Small intestine (tissue), 7 donors: ENCODE measurements around the gene BRINP2. TPM values are rescaled to one million over a fixed set of nuclear protein-coding genes. Genes with fewer than 3 reads are reported as not detected.

Source experiments
- DNase-seq, 2 donors: peaks; one replicate each; pipeline versions ENCODE4 v3.0.0 to v3.0.0-alpha.2; 2013
- FAIRE-seq: peaks from 2 replicates; lab custom pipeline; 2012; peaks lifted over from hg19 to GRCh38; lab: Jason Lieb, UNC
- H3K27ac ChIP-seq, 3 donors: one replicate each; pipeline ENCODE4 v1.5.1; 2013; ENCODE audit warnings: low read length in 2 of 3, mild to moderate bottlenecking in 2 of 3, control low read depth in 1 of 3, inconsistent platforms in 1 of 3, low read depth in 1 of 3, moderate library complexity in 1 of 3
- H3K27me3 ChIP-seq, 3 donors: one replicate each; pipeline ENCODE4 v1.6.1; 2013; ENCODE audit warnings: low read length in 3 of 3, inconsistent platforms in 1 of 3; ENCODE audit not compliant: control insufficient read depth in 3 of 3, insufficient read depth in 3 of 3
- H3K36me3 ChIP-seq, 3 donors: one replicate each; pipeline ENCODE4 v1.6.1; 2013; ENCODE audit warnings: low read length in 3 of 3, inconsistent platforms in 1 of 3, low read depth in 1 of 3, mild to moderate bottlenecking in 1 of 3, moderate library complexity in 1 of 3; ENCODE audit not compliant: control insufficient read depth in 3 of 3, insufficient read depth in 2 of 3
- H3K4me1 ChIP-seq, 3 donors: one replicate each; pipeline ENCODE4 v1.6.1; 2013; ENCODE audit warnings: low read length in 2 of 3, inconsistent platforms in 1 of 3, low read depth in 1 of 3, mild to moderate bottlenecking in 1 of 3, moderate library complexity in 1 of 3; ENCODE audit not compliant: control insufficient read depth in 3 of 3, insufficient read depth in 2 of 3
- H3K4me3 ChIP-seq, 3 donors: one replicate each; pipeline ENCODE4 v1.5.1; 2013; ENCODE audit warnings: low read length in 3 of 3, control low read depth in 1 of 3, inconsistent platforms in 1 of 3, low read depth in 1 of 3, mild to moderate bottlenecking in 1 of 3, moderate library complexity in 1 of 3
- H3K9me3 ChIP-seq, 2 donors: one replicate each; pipeline ENCODE4 v1.6.1; 2013; ENCODE audit warnings: low read depth in 1 of 2, low read length in 1 of 2; ENCODE audit not compliant: control insufficient read depth in 2 of 2, insufficient read depth in 1 of 2
- WGBS, 3 donors: extraction: QIAGEN DNeasy Blood & Tissue Kit; methylation state at CpG; one replicate each; pipeline ENCODE4 v1.1.7; 2013; 5-methylcytosine and 5-hydroxymethylcytosine counted together
- polyA plus RNA-seq, 4 donors: library from polyadenylated mRNA; stranded (reverse) in 3 of 4; unstranded in 1 of 4; fragments of 200-250 nt in 3 of 4; fragments of 120-200 nt in 1 of 4; gene quantifications; one replicate each; pipeline versions ENCODE4 v1.2.1 to v1.2.3, GENCODE V29; 2013
- donor health status: healthy with polysubstance abuse.
- donor health status: control.
- donor health status: control.
- donor health status: Bipolar disorder and iron deficiency.
- donor health status: healthy.

Gene BRINP2
- polyA plus RNA-seq, 4 donors = 0.04 to 0.27 (median 0.16) TPM; not detected in 1

DNA sequence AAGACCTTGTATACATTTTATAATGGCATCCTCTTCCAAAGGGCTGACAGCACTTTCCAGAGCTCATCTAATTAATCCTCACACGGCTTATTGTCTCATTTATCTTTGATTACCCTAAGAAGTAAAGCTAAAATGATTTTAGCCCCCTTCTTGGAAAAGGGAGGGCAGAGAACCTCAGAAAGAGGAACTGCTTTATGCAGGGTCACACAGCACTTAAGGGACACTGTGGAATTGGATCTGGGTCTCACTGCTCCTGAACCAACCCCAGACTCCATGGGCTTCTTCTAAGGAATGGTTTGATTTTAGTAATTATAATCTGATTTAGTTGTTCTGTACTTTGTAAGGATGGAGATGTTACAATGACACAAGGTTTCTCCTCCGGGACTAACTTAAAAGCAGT, 3.2 kb downstream of the BRINP2 start:
- H3K9me3 ChIP-seq = no peaks in the 10 kb centered on the region

DNA sequence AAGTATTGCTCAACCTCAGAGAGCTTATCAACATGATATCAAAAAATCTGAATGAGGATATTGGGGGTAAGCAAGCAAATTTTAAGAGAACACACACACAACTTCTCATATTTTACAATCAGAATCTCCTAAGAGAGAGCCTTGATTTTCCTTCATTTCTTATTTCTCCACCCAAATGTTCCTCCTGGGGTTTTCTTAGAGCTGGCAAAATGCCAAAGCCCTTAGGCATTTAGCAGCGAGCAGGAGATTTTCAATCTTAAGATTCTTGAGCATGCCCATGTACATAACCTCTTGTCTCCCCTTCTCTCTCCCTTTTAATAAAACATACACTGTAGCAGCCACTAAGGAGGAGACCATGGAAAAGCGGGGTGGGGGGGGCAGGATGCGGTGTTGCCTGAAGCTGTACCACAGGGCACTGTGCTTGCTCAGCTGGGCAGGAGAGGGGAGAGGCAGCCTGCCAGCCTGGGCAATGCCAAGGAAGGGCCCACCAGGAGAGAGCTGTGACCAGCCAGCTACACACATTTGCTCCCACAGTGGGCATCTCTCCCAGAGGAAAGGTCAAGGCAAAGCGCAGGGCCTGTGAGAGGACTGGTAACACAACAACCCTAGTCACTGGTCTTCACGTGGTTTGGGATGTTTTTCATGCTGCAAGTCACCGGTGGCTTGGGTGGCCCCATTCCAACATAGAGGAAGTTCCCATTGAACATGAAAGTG, 4.3 kb downstream of the BRINP2 start:
- Histone ChIP-seq H3K9me3 (no peaks in the 10 kb centered on the region), H3K4me1 (no peaks in the 10 kb centered on the region), H3K27ac (no peak overlapping the region), H3K36me3 (no peaks in the 10 kb centered on the region), H3K4me3 (no peak overlapping the region), H3K27me3 (peaks cover 0 to 44% (median 22%) of the 10 kb centered on the region in 3 donors)
- no peak for FAIRE-seq
- WGBS, 3 donors = 77 to 81% (median 79%) methylated on average over 6 of the region's 6 CpGs
- no peak for DNase-seq

More for the DNA sequence above, 3.2 kb downstream of the BRINP2 start:
- Histone ChIP-seq H3K27ac (no peak overlapping the region), H3K27me3 (peaks cover 0 to 53% (median 22%) of the 10 kb centered on the region in 3 donors), H3K36me3 (no peaks in the 10 kb centered on the region), H3K4me3 (no peak overlapping the region), H3K4me1 (no peaks in the 10 kb centered on the region)
- DNase-seq (no peak), FAIRE-seq (no peak)
- WGBS, 3 donors = 57 to 66% (median 58%) methylated on average over 2 of the region's 2 CpGs

DNA sequence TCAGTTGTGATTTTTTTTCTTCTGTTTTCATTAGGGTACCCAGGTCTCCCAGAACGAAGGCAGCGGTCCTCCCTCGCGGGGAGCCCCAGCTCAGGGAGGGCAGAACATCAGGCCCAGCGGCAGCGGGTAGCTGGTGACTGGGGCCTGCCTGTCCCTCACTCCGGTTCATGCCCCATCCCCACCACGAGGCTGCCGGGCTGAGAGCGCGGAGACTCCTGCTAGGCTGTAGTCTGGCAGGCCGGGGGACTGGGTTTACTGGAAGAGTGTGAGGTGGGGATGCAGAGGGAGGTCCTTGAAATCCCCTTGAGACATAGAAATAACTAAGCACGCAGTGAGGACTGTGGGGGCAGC, 10.5 kb downstream of the BRINP2 start:
- H3K4me3 ChIP-seq = no peak overlapping the region
- H3K27me3 ChIP-seq = peaks cover 0 to 20% (median 9%) of the 10 kb centered on the region in 3 donors
- DNase-seq (no peak), FAIRE-seq (no peak)
- peaks cover 0 to 3% of the 10 kb centered on the region in 2 donors for H3K9me3 ChIP-seq
- no peaks in the 10 kb centered on the region for H3K36me3 ChIP-seq
- H3K27ac ChIP-seq = no peak overlapping the region
- WGBS, 3 donors = 16 to 20% (median 18%) methylated on average over 13 of the region's 13 CpGs
- no peaks in the 10 kb centered on the region for H3K4me1 ChIP-seq

DNA sequence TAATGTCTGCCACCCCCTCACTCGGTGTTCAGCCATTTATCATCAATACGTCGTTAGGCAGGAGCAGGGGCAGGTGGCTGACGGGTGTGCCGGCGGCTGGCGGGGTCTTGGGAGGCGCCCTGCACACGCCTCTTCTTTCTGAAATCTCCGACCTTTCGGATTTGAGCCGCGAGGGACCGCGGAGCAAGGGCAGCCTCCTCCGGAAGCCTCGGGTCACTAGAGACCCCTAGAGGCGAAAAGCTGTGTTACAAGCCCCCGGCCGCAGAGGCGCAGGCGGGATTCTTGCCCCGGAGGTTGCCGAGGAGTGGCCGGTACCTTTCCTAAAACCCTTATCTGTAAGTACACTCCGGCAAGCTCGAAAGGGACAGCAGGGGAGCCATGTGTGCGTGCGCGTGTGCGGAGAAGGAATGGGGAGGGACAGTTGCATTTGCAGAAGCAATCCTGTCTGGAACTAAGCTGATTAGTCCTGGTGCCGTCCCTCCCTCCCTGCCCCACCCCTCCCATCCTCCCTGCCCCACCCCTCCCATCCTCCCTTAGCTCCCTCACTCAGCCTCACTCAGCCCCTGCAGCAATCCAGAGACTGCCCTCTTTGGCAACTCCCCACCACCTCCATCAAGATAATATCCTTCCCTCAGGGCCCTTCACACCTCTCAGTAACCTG, 11.0 kb downstream of the BRINP2 start:
- 1 to 3% (median 1%) methylated on average over 28 to 32 of the region's 32 CpGs for WGBS, 3 donors
- no peak for FAIRE-seq
- no peak overlapping the region for H3K4me3 ChIP-seq

DNA sequence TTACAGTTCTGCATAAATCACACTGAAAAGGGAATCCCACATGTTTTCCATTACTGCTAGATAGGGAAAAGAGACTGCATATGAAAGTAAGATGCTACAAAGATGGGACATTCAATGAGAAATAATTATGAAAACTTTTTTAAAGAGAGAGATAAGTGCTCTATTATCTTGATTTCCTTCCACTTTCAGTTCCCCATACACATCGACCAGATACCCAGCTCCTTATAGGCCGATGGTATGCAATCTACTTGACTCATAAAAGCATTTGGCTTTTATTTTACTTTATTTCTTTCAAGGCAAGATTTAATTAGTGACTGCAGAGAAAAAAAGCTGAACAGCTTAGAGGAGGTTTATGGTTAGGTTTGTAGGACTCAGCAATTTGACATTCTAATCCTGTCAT, 13.1 kb downstream of the BRINP2 start:
- Histone ChIP-seq H3K27me3 (peaks cover 0 to 18% (median 9%) of the 10 kb centered on the region in 3 donors), H3K4me1 (no peaks in the 10 kb centered on the region), H3K9me3 (peaks cover 0 to 3% of the 10 kb centered on the region in 2 donors), H3K36me3 (no peaks in the 10 kb centered on the region), H3K4me3 (no peak overlapping the region), H3K27ac (no peak overlapping the region)
- FAIRE-seq (no peak), DNase-seq (no peak)
- WGBS, 3 donors = 27 to 58% (median 38%) methylated on average over 2 of the region's 2 CpGs

More for the DNA sequence above, 11.0 kb downstream of the BRINP2 start:
- Histone ChIP-seq H3K36me3 (no peaks in the 10 kb centered on the region), H3K4me1 (no peaks in the 10 kb centered on the region), H3K27me3 (peaks cover 0 to 20% (median 9%) of the 10 kb centered on the region in 3 donors), H3K9me3 (peaks cover 0 to 3% of the 10 kb centered on the region in 2 donors), H3K27ac (no peak overlapping the region)
- peak; percentile 27 to 63 for DNase-seq

DNA sequence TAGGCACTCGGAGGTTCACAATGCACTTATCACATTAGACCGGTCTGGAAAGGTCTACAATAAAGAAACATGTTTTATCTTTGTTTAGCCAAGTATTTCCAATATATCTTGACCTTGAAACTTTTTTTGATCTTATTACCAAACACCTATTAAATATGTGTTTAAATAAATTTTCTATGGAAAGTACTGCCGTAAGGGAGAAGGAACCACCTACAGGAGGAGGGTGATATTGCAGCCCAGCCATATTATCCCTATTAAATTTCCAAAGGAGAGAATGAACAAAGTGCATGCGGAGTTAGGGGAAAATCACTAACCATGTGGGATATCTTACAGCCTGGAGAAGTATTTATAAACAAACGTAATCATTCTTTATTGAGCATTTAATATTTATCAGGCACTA, 14.5 kb downstream of the BRINP2 start:
- FAIRE-seq = no peak

DNA sequence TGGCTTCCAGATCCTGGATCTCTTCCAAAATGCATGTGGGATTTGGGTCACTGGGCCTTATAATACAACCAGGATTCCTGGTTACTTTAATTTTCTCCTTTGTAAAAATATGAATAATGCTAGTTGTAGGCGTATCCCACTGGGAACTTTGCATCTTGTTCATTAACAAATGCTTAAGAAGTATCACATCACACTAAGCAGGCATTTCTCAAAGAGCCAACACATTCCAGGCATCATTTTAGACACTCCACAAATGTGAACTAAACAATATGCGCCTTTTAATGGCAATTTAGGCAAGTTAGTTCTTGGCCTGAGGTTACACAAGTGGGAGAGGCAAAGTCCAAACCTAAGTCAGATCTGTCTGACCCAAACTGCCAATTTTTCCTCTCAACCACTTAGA, 15.9 kb downstream of the BRINP2 start:
- DNase-seq = no peak
- H3K27ac ChIP-seq = no peak overlapping the region
- 92 to 94% (median 93%) methylated on average over 2 of the region's 2 CpGs for whole genome bisulfite sequencing, 3 donors
- peaks cover 0 to 3% of the 10 kb centered on the region in 2 donors for H3K9me3 ChIP-seq
- H3K27me3 ChIP-seq = peaks cover 0 to 9% (median 3%) of the 10 kb centered on the region in 3 donors
- no peaks in the 10 kb centered on the region for H3K4me1 ChIP-seq
- no peaks in the 10 kb centered on the region for H3K36me3 ChIP-seq
- FAIRE-seq = no peak
- no peak overlapping the region for H3K4me3 ChIP-seq

More for the DNA sequence above, 14.5 kb downstream of the BRINP2 start:
- no peak for DNase-seq
- Histone ChIP-seq H3K4me1 (no peaks in the 10 kb centered on the region), H3K27me3 (peaks cover 0 to 20% (median 9%) of the 10 kb centered on the region in 3 donors), H3K27ac (no peak overlapping the region), H3K9me3 (peaks cover 0 to 3% of the 10 kb centered on the region in 2 donors), H3K36me3 (no peaks in the 10 kb centered on the region), H3K4me3 (no peak overlapping the region)
- WGBS, 3 donors = 69 to 73% (median 71%) methylated on average over 5 of the region's 5 CpGs

DNA sequence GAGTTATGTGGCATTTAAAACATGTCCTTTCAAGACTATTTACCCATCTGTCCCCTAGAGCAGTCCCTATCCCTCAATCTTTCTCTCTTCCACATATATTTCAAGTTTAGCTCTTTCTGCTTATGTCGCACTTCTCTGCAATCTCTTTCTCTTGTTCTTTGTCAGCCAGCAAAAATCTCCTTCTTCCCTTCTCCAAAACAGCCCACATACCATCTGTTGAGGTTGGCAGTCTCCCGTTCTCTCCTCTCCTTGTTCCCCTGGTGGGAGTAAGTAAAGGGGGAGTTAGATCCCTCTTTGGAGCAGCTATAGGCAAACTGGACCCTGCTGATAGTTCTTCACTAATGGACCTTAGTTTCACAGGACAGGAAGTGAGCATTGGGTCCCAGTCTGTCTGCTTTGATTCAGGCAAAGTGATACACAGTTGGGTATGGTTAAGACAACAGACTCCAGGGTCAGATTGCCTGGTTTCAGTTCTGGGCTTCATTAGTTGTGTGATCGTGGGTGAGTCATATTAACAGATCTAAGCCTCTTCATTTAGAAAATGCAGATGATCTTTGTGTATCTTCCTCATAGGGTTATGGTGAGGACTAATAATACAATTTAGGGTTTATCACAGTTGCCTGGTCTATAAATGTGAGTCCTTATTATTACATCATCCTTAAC, 19.7 kb downstream of the BRINP2 start:
- FAIRE-seq = no peak
- no peak for DNase-seq
- peaks cover 0 to 3% of the 10 kb centered on the region in 2 donors for H3K9me3 ChIP-seq
- no peak overlapping the region for H3K27ac ChIP-seq
- no peak overlapping the region for H3K4me3 ChIP-seq
- H3K36me3 ChIP-seq = no peaks in the 10 kb centered on the region
- H3K27me3 ChIP-seq = peaks cover 0 to 4% (median 0%) of the 10 kb centered on the region in 3 donors
- WGBS, 3 donors = 59 to 76% (median 65%) methylated on average over 3 of the region's 3 CpGs
- no peaks in the 10 kb centered on the region for H3K4me1 ChIP-seq
